Measurements from ENCODE around the gene SPRING1. TPM values are rescaled to one million over a fixed set of nuclear protein-coding genes. Genes with fewer than 3 reads are reported as not detected.

Gene SPRING1
- total and polyA plus RNA-seq, 2 of the 4 experiments (the other 2 are of a cell fraction): 12.4 to 14.0 TPM

DNA sequence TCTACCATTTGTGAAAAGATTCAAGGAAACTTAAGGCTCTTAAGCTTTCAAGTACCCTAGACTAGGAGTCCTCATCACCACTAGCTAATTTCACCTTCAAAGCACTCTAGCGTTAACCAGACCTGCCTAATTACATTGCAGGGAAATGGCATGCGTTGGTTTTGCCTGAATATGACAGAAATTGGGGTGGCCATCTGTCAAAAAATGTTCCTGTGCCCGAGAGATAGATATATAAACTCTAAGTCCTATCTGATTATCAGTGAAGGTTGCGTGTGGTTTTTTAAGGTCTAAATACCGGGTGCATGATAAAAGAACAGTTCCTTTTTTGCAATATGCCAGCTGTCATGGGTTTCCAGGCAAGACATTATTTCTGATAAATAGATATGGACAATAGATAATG is 48.3 kb downstream of the SPRING1 start:
- no TSS peak for BruUV-seq (replicated peaks)
- Histone ChIP-seq H4K20me1 (ENCODE audit: insufficient read depth, low read length) (no peaks in the 10 kb centered on the region), H3K9me3 (ENCODE audit: control insufficient read depth, insufficient read depth, low read length) (no peaks in the 10 kb centered on the region; the same call in 1 of the 2 replicates), H4K91ac (ENCODE audit: insufficient read depth, low read depth, low read length) (no peak overlapping the region), H2AFZ (replicated peaks; ENCODE audit: low read length, poor library complexity) (no peak overlapping the region), H3K79me1 (ENCODE audit: low read depth in 1 of 2, low read length in 2 of 2) (no peaks in the 10 kb centered on the region), H3K14ac (replicated peaks; ENCODE audit: low read depth, low read length) (no peak overlapping the region), H3K9ac (ENCODE audit: low read depth, low read length) (no peak overlapping the region), H3K4ac (ENCODE audit: low read depth, low read length) (no peak overlapping the region), H2BK15ac (ENCODE audit: low read depth, low read length) (no peak overlapping the region), H3K27ac (ENCODE audit: insufficient read depth, low read length) (no peak overlapping the region), H4K8ac (ENCODE audit: low read depth in 2 of 2, low read length in 2 of 2) (no peak overlapping the region), H3K4me3 (ENCODE audit: insufficient read depth, low read depth, low read length) (no peak overlapping the region), H3K9me1 (ENCODE audit: insufficient read depth, low read length) (peaks cover 2% of the 10 kb centered on the region; the same call in 1 of the 2 replicates), H2AK5ac (ENCODE audit: low read depth, low read length) (no peak overlapping the region), H3K23ac (ENCODE audit: low read depth, low read length) (no peak overlapping the region), H3K36me3 (ENCODE audit: control insufficient read depth, insufficient read depth, low read length) (no peaks in the 10 kb centered on the region), H2BK120ac (ENCODE audit: low read depth, low read length) (no peak overlapping the region), H3K56ac (ENCODE audit: extremely low read depth, insufficient read depth, low read length) (no peak overlapping the region), H3K4me2 (ENCODE audit: low read depth, low read length) (no peak overlapping the region), H2AK9ac (replicated peaks; ENCODE audit: low read depth, low read length, poor library complexity) (no peak overlapping the region), H2BK20ac (ENCODE audit: low read depth, low read length) (no peak overlapping the region), H3K18ac (ENCODE audit: low read depth, low read length) (no peak overlapping the region), H3K27me3 (ENCODE audit: control insufficient read depth, insufficient read depth, low read length) (peaks cover 56% of the 10 kb centered on the region), H4K5ac (ENCODE audit: low read depth, low read length) (no peak overlapping the region), H3K4me1 (ENCODE audit: control insufficient read depth, insufficient read depth, low read length) (no peaks in the 10 kb centered on the region; the same call in 1 of the 2 replicates), H2BK5ac (ENCODE audit: low read depth, low read length, poor library complexity, severe bottlenecking) (no peak overlapping the region)
- ATAC-seq (ENCODE audit: low read depth): no peak
- POLR2A ChIA-PET (ENCODE audit: unreplicated experiment): no interaction called here
- dilution Hi-C loops (cut with HindIII; ENCODE audit: low sequenced_read_pairs, unreplicated experiment): no loop called here
- no peak for DNase-seq
- intact Hi-C loops (cut with micrococcal nuclease): no loop called here
- in situ Hi-C loops (cut with MboI; ENCODE audit: low sequenced_read_pairs): no loop called here
- WGBS, 2 experiments (ENCODE audit: extremely low coverage in 2 of 2, insufficient read length in 1 of 2): no CpG with 5 or more reads among the region's 5 CpGs
- CTCF ChIA-PET: no interaction called here
- no peak for TF ChIP-seq MXI1 (IDR thresholded peaks at IDR 0.05; ENCODE audit: borderline replicate concordance, low read depth, low read length)
- TF ChIP-seq RFX5 (IDR thresholded peaks at IDR 0.05; ENCODE audit: low read depth, low read length): no peak
- no peak for TF ChIP-seq SMC3 (IDR thresholded peaks at IDR 0.05; ENCODE audit: low read depth, low read length)
- TF ChIP-seq RCOR1 (IDR thresholded peaks at IDR 0.05; ENCODE audit: insufficient replicate concordance, low read length): no peak

Small RNA genes lying within 50 kb of the gene (microRNA-seq; reads per million reads assigned to microRNA genes)
- not detected for gene RNU6-558P (ENCODE audit: insufficient read depth, insufficient read length)

Small RNA genes lying within 50 kb of the gene (small RNA-seq; reads per million reads assigned to genes)
- 0 reads per million in 5 experiments for gene RNU6-558P

Other genes with a start within 250 kb of the SPRING1 start
- 0.28 TPM in 1 of 2 replicates, not detected in the other for gene MAP1LC3B2, start 178.7 kb downstream of the SPRING1 start, total RNA-seq (2012; rRNA removed)
- gene MAP1LC3B2, start 178.7 kb downstream of the SPRING1 start, polyA plus RNA-seq (2012; rRNA removed): 1.4 TPM in 2 replicates
- gene RNFT2, start 246 bp upstream of the SPRING1 start, total RNA-seq (2012; rRNA removed): 1.7 and 2.3 TPM in 2 replicates
- 1.5 and 1.6 TPM in 2 replicates for gene RNFT2, start 246 bp upstream of the SPRING1 start, polyA plus RNA-seq (2012; rRNA removed)
- not detected in 2 replicates for gene HRK, start 143.4 kb upstream of the SPRING1 start, total RNA-seq (2012; rRNA removed)
- not detected in 2 replicates for gene HRK, start 143.4 kb upstream of the SPRING1 start, polyA plus RNA-seq (2012; rRNA removed)
- 23.6 and 25.8 TPM in 2 replicates for gene FBXW8, start 172.9 kb upstream of the SPRING1 start, total RNA-seq (2012; rRNA removed)
- 18.6 and 20.3 TPM in 2 replicates for gene FBXW8, start 172.9 kb upstream of the SPRING1 start, polyA plus RNA-seq (2012; rRNA removed)